SK-N-SH (cell line): Measurements from ENCODE around the gene ZNF202. TPM values are rescaled to one million over a fixed set of nuclear protein-coding genes. Genes with fewer than 3 reads are reported as not detected.

ENCODE experiments used
- CTCF ChIA-PET: fragments of 300-600, 350-600 bp; formaldehyde crosslinking; extraction: SDS; loops from one replicate; lab custom pipeline; 2021; lab: Yijun Ruan, JAX
- POLR2A ChIA-PET: fragments of 350-600 bp; sonication (Branson Sonifier 250); formaldehyde crosslinking; extraction: SDS; loops from one replicate; lab custom pipeline; 2020; ENCODE audit warnings: antibody characterized with exemption, inconsistent platforms; lab: Yijun Ruan, JAX
- DNase-seq: peaks from one replicate; pipeline ENCODE4 v3.0.0; 2012
- H2AFZ ChIP-seq: fragments of 200-600 bp; sonication (generic); 2 replicates; pipeline ENCODE4 v1.8.1; 2016; ENCODE audit warnings: antibody characterized with exemption, mild to moderate bottlenecking, low read depth
- H3F3A ChIP-seq: fragments of 200-600 bp; sonication (generic); replicated peaks from 2 replicates; pipeline ENCODE3; 2016; ENCODE audit warnings: antibody characterized with exemption, mild to moderate bottlenecking; ENCODE audit not compliant: insufficient read depth
- H3K27ac ChIP-seq, 2 experiments: fragments of 200-500 bp in 1 of 2; fragments of 200-600 bp in 1 of 2; sonication (Bioruptor generic) in 1 of 2; sonication (generic), shearing (Covaris generic) in 1 of 2; 2 replicates each; pipeline versions ENCODE4 v1.5.1 to v1.6.1; 2014 to 2016; ENCODE audit warnings: low read depth in 2 of 2, inconsistent platforms in 1 of 2, low read length in 1 of 2, mild to moderate bottlenecking in 1 of 2, mixed read lengths in 1 of 2
- H3K27me3 ChIP-seq: fragments of 200-600 bp; sonication (generic), shearing (Covaris generic); 2 replicates; pipeline ENCODE4 v1.6.1; 2016; ENCODE audit warnings: mixed run types; ENCODE audit not compliant: insufficient read depth
- H3K36me3 ChIP-seq, 2 experiments: fragments of 200-500 bp in 1 of 2; fragments of 200-600 bp in 1 of 2; sonication (Bioruptor generic) in 1 of 2; sonication (generic) in 1 of 2; replicated peaks in 1 of 2; 2 replicates each; pipeline versions ENCODE3 to v1.5.1; 2014 to 2016; ENCODE audit warnings: low read length in 1 of 2, mild to moderate bottlenecking in 1 of 2; ENCODE audit not compliant: insufficient read depth in 2 of 2, control insufficient read depth in 1 of 2
- H3K4me1 ChIP-seq, 2 experiments: fragments of 200-500 bp in 1 of 2; fragments of 200-600 bp in 1 of 2; sonication (Bioruptor generic) in 1 of 2; sonication (generic), shearing (Covaris generic) in 1 of 2; 2 replicates each; pipeline versions ENCODE4 v1.5.1 to v1.6.1; 2014 to 2016; ENCODE audit warnings: low read depth in 1 of 2, low read length in 1 of 2, mixed run types in 1 of 2; ENCODE audit not compliant: insufficient read depth in 2 of 2, control insufficient read depth in 1 of 2
- H3K4me2 ChIP-seq: fragments of 200-600 bp; sonication (generic), shearing (Covaris generic); 2 replicates; pipeline ENCODE4 v1.6.1; 2017; ENCODE audit warnings: mixed run types
- H3K4me3 ChIP-seq, 2 experiments: fragments of 200-500 bp in 1 of 2; fragments of 200-600 bp in 1 of 2; sonication (Bioruptor generic) in 1 of 2; sonication (generic), shearing (Covaris generic) in 1 of 2; 2 replicates each; pipeline versions ENCODE4 v1.5.1 to v1.8.1; 2014 to 2016; ENCODE audit warnings: low read depth in 2 of 2, inconsistent platforms in 1 of 2, low read length in 1 of 2, mild to moderate bottlenecking in 1 of 2, mixed read lengths in 1 of 2, moderate library complexity in 1 of 2
- H3K79me2 ChIP-seq: fragments of 200-600 bp; sonication (generic); 2 replicates; pipeline ENCODE4 v1.8.1; 2017; ENCODE audit warnings: mild to moderate bottlenecking; ENCODE audit not compliant: insufficient read depth
- H3K9ac ChIP-seq: fragments of 200-600 bp; sonication (generic); 2 replicates; pipeline ENCODE4 v1.6.1; 2017; ENCODE audit warnings: mixed run types
- H3K9me2 ChIP-seq: fragments of 200-600 bp; sonication (generic); 2 replicates; pipeline ENCODE4 v1.6.1; 2017; ENCODE audit warnings: mixed run types
- H3K9me3 ChIP-seq: fragments of 200-600 bp; sonication (generic); 2 replicates; pipeline ENCODE4 v1.6.1; 2017; ENCODE audit warnings: mixed run types, mild to moderate bottlenecking, moderate library complexity
- H4K20me1 ChIP-seq: fragments of 200-600 bp; sonication (generic); 2 replicates; pipeline ENCODE4 v1.6.1; 2017; ENCODE audit warnings: mild to moderate bottlenecking, mixed run types; ENCODE audit not compliant: insufficient read depth
- EP300 ChIP-seq, 2 experiments: IDR thresholded peaks; 2 replicates each; pipeline versions ENCODE4 v1.4.0 to v1.6.1; 2012; ENCODE audit warnings: borderline replicate concordance in 1 of 2, low read depth in 1 of 2, low read length in 1 of 2
- EZH2phosphoT487 ChIP-seq: fragments of 200-600 bp; sonication (generic); IDR thresholded peaks from 2 replicates; pipeline ENCODE4 v1.6.1; 2017; ENCODE audit warnings: low read depth, mixed run types, mild to moderate bottlenecking, antibody characterized with exemption, moderate library complexity, borderline replicate concordance
- FOXJ3 ChIP-seq: sonication (generic); formaldehyde crosslinking; IDR thresholded peaks from 2 replicates; pipeline ENCODE4 v1.5.1; 2020; ENCODE audit warnings: mild to moderate bottlenecking, missing genetic modification reagents
- FOXM1 ChIP-seq: IDR thresholded peaks from 2 replicates; pipeline ENCODE4 v1.4.0; 2012; ENCODE audit warnings: low read depth, mild to moderate bottlenecking
- GABPA ChIP-seq: IDR thresholded peaks from 2 replicates; pipeline ENCODE4 v1.4.0; 2012; ENCODE audit warnings: low read depth, mild to moderate bottlenecking
- GATA2 ChIP-seq: sonication (generic); formaldehyde crosslinking; IDR thresholded peaks from 2 replicates; pipeline ENCODE4 v1.5.0; 2020; ENCODE audit warnings: mild to moderate bottlenecking, missing genetic modification reagents
- JUND ChIP-seq: IDR thresholded peaks from 2 replicates; pipeline ENCODE4 v1.4.0; 2012
- NFIC ChIP-seq: IDR thresholded peaks from 2 replicates; pipeline ENCODE4 v1.4.0; 2012; ENCODE audit warnings: borderline replicate concordance
- POLR2AphosphoS5 ChIP-seq: IDR thresholded peaks from 2 replicates; pipeline ENCODE4 v1.6.1; 2012; ENCODE audit warnings: low read depth, low read length
- RCOR1 ChIP-seq: fragments of 150-350 bp; IDR thresholded peaks from 2 replicates; pipeline ENCODE4 v1.6.1; 2017; ENCODE audit warnings: antibody characterized with exemption, low read length
- RXRA ChIP-seq: IDR thresholded peaks from 2 replicates; pipeline ENCODE4 v1.4.0; 2012; ENCODE audit warnings: low read depth, mild to moderate bottlenecking, borderline replicate concordance
- SMC3 ChIP-seq: IDR thresholded peaks from 2 replicates; pipeline ENCODE4 v1.6.1; 2012; ENCODE audit warnings: low read depth, low read length, improper control_type of control experiment
- TAF1 ChIP-seq: IDR thresholded peaks from 2 replicates; pipeline ENCODE4 v1.6.1; 2012; ENCODE audit warnings: low read depth, mild to moderate bottlenecking, low read length, moderate library complexity, borderline replicate concordance
- TCF12 ChIP-seq: IDR thresholded peaks from 2 replicates; pipeline ENCODE4 v1.4.0; 2012
- YY1 ChIP-seq: IDR thresholded peaks from 2 replicates; pipeline ENCODE4 v1.4.0; 2012; ENCODE audit warnings: low read depth, mild to moderate bottlenecking
- WGBS: methylation state at CpG from one replicate; pipeline ENCODE4 v1.1.6; 2017; ENCODE audit warnings: low lambda C conversion rate; 5-methylcytosine and 5-hydroxymethylcytosine counted together
- polyA plus RNA-seq, 3 experiments: library from polyadenylated mRNA; depleted of rRNA; stranded (reverse); fragments of >200 nt; gene quantifications; 2 replicates each; pipeline ENCODE4 v1.2.3, GENCODE V29; 2012
- TF ChIP-seq, protein P1 (sequence below): fragments of 150-350 bp; IDR thresholded peaks from 2 replicates; pipeline ENCODE4 v1.6.1; 2016; ENCODE audit warnings: mild to moderate bottlenecking, low read depth, low read length
- TF ChIP-seq, protein P2 (sequence below): IDR thresholded peaks from 2 replicates; pipeline ENCODE4 v1.4.0; 2012; ENCODE audit warnings: low read depth, borderline replicate concordance
- TF ChIP-seq, protein P3 (sequence below): IDR thresholded peaks from 2 replicates; pipeline ENCODE4 v1.4.0; 2012; ENCODE audit warnings: low read depth, borderline replicate concordance

Gene ZNF202
- polyA plus RNA-seq, 1 of the 3 experiments (the other 2 are of a cell fraction): 11.3 TPM

DNA sequence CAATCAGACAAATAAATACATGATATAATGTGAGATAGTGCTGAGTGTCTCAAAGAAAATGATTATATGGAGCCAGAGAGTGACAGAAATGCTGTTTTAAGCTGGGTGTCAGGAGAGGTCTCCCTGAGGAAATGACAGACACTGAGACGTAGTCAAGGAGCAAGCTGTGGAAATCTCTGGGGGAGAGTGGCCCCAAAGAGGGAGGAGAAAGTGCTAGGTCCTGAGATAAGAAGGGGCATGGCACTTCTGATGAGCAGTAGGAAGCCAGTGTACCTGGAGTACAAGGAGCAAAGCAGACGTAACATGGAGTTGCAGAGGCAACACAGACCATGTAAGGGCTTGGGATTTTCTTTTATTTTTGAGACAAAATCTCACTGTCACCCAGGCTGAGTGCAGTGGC lies 38.8 kb downstream of the ZNF202 start:
- Histone ChIP-seq H2AFZ (no peak overlapping the region), H3K4me2 (no peak overlapping the region), H3K36me3 (no peaks in the 10 kb centered on the region), H3K4me1 (peaks cover 0 to 2% of the 10 kb centered on the region in 2 experiments; a peak in 2 of 4 replicates), H3K9me3 (no peaks in the 10 kb centered on the region), H3K9me2 (no peaks in the 10 kb centered on the region), H3K4me3 (no peak overlapping the region), H3F3A (no peaks in the 10 kb centered on the region), H4K20me1 (no peaks in the 10 kb centered on the region), H3K9ac (no peak overlapping the region), H3K79me2 (no peaks in the 10 kb centered on the region), H3K27ac (no peak overlapping the region), H3K27me3 (peaks cover 11% of the 10 kb centered on the region; the same call in 1 of the 2 replicates)
- ChIA-PET POLR2A (no interaction called here), CTCF (interaction anchor here (1.1 to 15.3 kb wide), 5 partner anchors 8 to 122 kb away, joined by 4 to 441 read pairs (median 26); partner anchors contain the start of gene SCN3B)
- no peak for DNase-seq
- TF ChIP-seq FOXM1: no peak
- no peak for TF ChIP-seq RXRA
- TF ChIP-seq RCOR1: no peak
- TF ChIP-seq, protein P1, sequence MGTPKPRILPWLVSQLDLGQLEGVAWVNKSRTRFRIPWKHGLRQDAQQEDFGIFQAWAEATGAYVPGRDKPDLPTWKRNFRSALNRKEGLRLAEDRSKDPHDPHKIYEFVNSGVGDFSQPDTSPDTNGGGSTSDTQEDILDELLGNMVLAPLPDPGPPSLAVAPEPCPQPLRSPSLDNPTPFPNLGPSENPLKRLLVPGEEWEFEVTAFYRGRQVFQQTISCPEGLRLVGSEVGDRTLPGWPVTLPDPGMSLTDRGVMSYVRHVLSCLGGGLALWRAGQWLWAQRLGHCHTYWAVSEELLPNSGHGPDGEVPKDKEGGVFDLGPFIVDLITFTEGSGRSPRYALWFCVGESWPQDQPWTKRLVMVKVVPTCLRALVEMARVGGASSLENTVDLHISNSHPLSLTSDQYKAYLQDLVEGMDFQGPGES: no peak
- TF ChIP-seq, protein P2, sequence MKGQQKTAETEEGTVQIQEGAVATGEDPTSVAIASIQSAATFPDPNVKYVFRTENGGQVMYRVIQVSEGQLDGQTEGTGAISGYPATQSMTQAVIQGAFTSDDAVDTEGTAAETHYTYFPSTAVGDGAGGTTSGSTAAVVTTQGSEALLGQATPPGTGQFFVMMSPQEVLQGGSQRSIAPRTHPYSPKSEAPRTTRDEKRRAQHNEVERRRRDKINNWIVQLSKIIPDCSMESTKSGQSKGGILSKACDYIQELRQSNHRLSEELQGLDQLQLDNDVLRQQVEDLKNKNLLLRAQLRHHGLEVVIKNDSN: no peak
- TF ChIP-seq POLR2AphosphoS5: no peak
- no peak for TF ChIP-seq EZH2phosphoT487
- TF ChIP-seq GABPA: no peak
- TF ChIP-seq GATA2 (CRISPR knock-in tag): no peak
- TF ChIP-seq SMC3: no peak
- no peak for TF ChIP-seq TAF1
- TF ChIP-seq EP300 (IDR thresholded peaks at IDR 0.05; ENCODE audit: borderline replicate concordance in 1 of 2, low read depth in 1 of 2, low read length in 1 of 2): no peak
- no peak for TF ChIP-seq JUND
- TF ChIP-seq NFIC: no peak
- no peak for TF ChIP-seq FOXJ3 (CRISPR knock-in tag)
- TF ChIP-seq, protein P3, sequence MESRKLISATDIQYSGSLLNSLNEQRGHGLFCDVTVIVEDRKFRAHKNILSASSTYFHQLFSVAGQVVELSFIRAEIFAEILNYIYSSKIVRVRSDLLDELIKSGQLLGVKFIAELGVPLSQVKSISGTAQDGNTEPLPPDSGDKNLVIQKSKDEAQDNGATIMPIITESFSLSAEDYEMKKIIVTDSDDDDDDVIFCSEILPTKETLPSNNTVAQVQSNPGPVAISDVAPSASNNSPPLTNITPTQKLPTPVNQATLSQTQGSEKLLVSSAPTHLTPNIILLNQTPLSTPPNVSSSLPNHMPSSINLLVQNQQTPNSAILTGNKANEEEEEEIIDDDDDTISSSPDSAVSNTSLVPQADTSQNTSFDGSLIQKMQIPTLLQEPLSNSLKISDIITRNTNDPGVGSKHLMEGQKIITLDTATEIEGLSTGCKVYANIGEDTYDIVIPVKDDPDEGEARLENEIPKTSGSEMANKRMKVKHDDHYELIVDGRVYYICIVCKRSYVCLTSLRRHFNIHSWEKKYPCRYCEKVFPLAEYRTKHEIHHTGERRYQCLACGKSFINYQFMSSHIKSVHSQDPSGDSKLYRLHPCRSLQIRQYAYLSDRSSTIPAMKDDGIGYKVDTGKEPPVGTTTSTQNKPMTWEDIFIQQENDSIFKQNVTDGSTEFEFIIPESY: no peak
- TF ChIP-seq TCF12: no peak
- TF ChIP-seq YY1: no peak
- 29% methylated on average over 2 of the region's 2 CpGs for WGBS
